T-helper 1 cell (primary cell): ENCODE measurements around the gene TCF12.

ENCODE experiments used
- DNase-seq, 5 donors: peaks; one replicate each; pipeline ENCODE4 v3.0.0-alpha.2; 2012 to 2020

TCF12 gene

GRCh38 chr15:57324590-57324890 is 406.1 kb downstream of the TCF12 start:
- no peak for DNase-seq

- no peak for DNase-seq
These were observed 406.7 kb downstream of the TCF12 start for GRCh38 chr15:57324944-57325679.

GRCh38 chr15:57326196-57326595 is 407.8 kb downstream of the TCF12 start:
- DNase-seq = no peak

GRCh38 chr15:57327985-57328471 is 409.6 kb downstream of the TCF12 start:
- no peak for DNase-seq

GRCh38 chr15:57328479-57328878 is 410.0 kb downstream of the TCF12 start:
- DNase-seq = no peak

GRCh38 chr15:57328897-57329296 is 410.5 kb downstream of the TCF12 start:
- no peak for DNase-seq

- no peak for DNase-seq
These were observed 411.3 kb downstream of the TCF12 start for GRCh38 chr15:57329582-57330367.

GRCh38 chr15:57330619-57331340 is 412.3 kb downstream of the TCF12 start:
- DNase-seq = no peak

- no peak for DNase-seq
These were observed 413.9 kb downstream of the TCF12 start for GRCh38 chr15:57332326-57332725.

GRCh38 chr15:57333487-57333886 is 415.0 kb downstream of the TCF12 start:
- DNase-seq = no peak

- DNase-seq = no peak
These were observed 415.8 kb downstream of the TCF12 start for GRCh38 chr15:57334257-57334656.

GRCh38 chr15:57335293-57335715 is 416.9 kb downstream of the TCF12 start:
- no peak for DNase-seq

- DNase-seq = no peak
These were observed 417.3 kb downstream of the TCF12 start for GRCh38 chr15:57335719-57336118.

GRCh38 chr15:57337868-57338411 is 419.5 kb downstream of the TCF12 start:
- no peak for DNase-seq

- DNase-seq = no peak
These were observed 420.9 kb downstream of the TCF12 start for GRCh38 chr15:57339321-57339720.
